Keratinocyte (primary cell): ENCODE results near the gene C1D.
"Not testable (repeated sequence)": the region's sequence is repeated elsewhere in the genome, so short reads cannot be mapped to it uniquely, and the experiment has no call there.

Experiments used
- EZH2 ChIP-seq: IDR thresholded peaks from one replicate; pipeline ENCODE4 v1.6.1; 2012; ENCODE audit warnings: inconsistent platforms, mild to moderate bottlenecking, low read length, moderate library complexity
- TF ChIP-seq, protein P1 (sequence below), 3 experiments: IDR thresholded peaks in 1 of 3; conservative IDR thresholded peaks in 1 of 3; optimal IDR thresholded peaks in 1 of 3; 2 replicates in 2 of 3; 3 replicates in 1 of 3; pipeline versions ENCODE3 to v1.5.1; 2011; ENCODE audit warnings: low read length in 3 of 3, mild to moderate bottlenecking in 3 of 3, moderate library complexity in 2 of 3, control low read depth in 1 of 3, inconsistent platforms in 1 of 3; ENCODE audit not compliant: insufficient read depth in 2 of 3; ENCODE audit errors: extremely low read depth in 1 of 3

DNA sequence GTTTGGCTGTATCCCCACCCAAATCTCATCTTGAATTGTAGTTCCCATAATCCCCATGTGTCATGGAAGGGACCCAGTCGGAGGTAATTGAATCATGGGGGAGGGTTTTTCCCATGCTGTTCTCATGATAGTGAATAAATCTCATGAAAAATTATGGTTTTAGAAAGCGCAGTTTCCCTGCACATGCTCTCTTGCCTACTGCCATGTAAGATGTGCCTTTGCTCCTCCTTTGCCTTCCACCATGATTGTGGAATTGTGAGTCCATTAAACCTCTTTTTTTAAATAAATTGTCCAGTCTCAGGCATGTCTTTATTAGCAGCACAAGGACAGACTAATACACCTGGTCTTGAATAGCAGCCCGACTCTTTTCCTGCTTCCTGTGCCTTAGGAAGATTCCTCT, 68.7 kb downstream of the C1D start:
- not testable (repeated sequence) for TF ChIP-seq EZH2
- TF ChIP-seq, protein P1, sequence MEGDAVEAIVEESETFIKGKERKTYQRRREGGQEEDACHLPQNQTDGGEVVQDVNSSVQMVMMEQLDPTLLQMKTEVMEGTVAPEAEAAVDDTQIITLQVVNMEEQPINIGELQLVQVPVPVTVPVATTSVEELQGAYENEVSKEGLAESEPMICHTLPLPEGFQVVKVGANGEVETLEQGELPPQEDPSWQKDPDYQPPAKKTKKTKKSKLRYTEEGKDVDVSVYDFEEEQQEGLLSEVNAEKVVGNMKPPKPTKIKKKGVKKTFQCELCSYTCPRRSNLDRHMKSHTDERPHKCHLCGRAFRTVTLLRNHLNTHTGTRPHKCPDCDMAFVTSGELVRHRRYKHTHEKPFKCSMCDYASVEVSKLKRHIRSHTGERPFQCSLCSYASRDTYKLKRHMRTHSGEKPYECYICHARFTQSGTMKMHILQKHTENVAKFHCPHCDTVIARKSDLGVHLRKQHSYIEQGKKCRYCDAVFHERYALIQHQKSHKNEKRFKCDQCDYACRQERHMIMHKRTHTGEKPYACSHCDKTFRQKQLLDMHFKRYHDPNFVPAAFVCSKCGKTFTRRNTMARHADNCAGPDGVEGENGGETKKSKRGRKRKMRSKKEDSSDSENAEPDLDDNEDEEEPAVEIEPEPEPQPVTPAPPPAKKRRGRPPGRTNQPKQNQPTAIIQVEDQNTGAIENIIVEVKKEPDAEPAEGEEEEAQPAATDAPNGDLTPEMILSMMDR (optimal IDR thresholded peaks at IDR 0.05 in 1 of 3, IDR thresholded peaks at IDR 0.05 in 1 of 3, conservative IDR thresholded peaks at IDR 0.05 in 1 of 3; ENCODE audit: extremely low read depth in 1 of 3, insufficient read depth in 2 of 3, low read length in 3 of 3), result not testable (repeated sequence)
